Right renal cortex interstitium (tissue), 3 donors: ENCODE data around the gene MAPRE2. TPM values are rescaled to one million over a fixed set of nuclear protein-coding genes. Genes with fewer than 3 reads are reported as not detected.

Experiments
- DNase-seq, 3 donors: peaks; one replicate each; pipeline ENCODE4 v3.0.0-alpha.2; 2013; ENCODE audit warnings: low read depth in 3 of 3, low spot score in 2 of 3
- polyA plus RNA-seq, 3 donors: library from polyadenylated mRNA; unstranded; fragments of 120-200 nt; gene quantifications; one replicate each; pipeline ENCODE4 v1.2.1, GENCODE V29; 2013; ENCODE audit not compliant: insufficient read length in 3 of 3

The MAPRE2 gene
- polyA plus RNA-seq, 3 donors = 28.5 to 33.4 (median 33.3) TPM

DNA sequence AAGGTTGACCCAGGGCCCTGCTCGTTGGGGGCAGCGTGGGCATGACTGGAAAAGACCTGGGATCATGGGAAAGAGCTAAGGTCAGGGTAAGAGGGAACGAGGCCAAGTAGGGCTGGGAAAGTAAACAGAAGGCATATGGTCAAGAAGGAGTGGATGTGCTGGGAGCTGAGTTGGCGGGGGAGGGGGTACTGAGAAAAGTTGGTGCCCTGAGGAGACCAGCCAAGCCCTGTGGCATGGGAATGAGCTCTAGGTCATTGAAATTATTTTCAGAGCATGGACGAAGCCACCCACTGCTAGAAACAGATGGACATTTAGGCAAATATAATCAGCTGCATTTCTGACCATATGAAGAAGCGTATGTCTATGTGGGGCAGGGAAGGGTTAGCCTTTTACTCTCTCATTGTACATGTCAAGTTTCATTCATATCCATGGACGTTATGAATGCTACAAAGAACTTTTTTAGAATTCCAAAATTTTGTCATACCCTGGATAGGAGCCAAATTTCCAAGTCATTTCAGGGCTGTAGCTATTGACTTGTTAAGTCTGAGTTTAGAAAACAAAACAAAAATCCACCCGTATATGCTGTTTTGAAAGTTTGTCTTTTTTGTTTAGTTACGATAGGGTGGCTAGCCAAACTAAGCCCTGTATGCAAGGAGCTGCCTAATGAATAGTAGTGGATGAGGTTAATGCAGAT lies 19.1 kb downstream of the MAPRE2 start:
- DNase-seq = no peak

DNA sequence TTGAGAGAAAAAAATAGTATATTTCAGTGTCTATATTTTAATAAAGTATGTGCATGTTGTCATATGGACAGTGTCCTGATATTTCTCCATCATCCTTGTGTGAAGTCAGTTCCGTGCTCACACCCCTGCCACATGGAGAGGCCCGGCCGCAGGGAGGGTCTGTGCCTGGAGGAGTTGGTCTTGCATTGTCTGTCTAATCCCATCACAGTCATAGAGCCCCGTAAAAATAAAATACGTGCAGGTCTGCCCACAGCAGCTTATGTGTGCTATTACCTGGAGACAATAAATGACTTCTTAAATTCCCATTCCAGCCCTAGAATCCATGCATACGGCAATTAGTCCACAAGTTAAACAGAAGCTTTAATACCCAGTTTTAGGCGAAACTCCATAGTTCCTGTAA lies 20.1 kb downstream of the MAPRE2 start:
- DNase-seq = no peak

DNA sequence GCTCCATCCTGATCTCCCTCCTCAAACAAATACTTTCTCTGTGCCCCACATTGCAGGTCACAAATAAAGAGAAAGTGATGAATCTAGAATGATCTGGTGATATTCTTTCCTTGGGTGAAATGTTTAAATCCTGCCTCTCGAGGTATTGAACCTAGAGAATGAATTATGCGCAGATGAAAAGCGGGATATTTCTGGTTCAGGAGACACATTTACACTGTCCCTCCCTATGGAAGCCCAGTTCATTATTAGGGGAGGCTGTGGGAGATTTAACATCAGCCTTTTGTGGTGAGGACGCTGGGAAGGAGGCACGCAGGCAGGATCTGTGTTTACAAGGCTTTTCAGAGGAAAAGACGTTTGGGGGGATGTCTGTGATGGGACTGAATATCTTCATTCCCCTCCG lies 20.6 kb downstream of the MAPRE2 start:
- DNase-seq = no peak

DNA sequence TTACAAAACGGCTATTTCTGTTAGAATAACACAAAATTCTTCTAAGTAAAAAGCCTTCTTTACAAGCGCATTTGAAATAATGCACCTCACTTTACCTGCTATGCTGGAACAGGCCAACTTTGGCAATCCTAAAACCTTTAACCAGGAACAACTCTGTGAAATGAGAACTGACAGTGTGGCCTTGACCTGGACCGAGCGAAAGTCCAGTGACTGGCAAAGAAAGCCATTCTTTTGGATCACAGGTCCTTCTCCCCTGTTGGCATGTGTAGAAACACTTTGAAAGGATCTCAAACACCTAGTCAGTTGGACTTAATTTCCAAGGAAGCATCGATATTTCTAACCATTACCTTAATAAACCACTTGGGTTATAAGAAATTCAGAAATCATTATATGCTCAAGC lies 21.2 kb downstream of the MAPRE2 start:
- DNase-seq = no peak

DNA sequence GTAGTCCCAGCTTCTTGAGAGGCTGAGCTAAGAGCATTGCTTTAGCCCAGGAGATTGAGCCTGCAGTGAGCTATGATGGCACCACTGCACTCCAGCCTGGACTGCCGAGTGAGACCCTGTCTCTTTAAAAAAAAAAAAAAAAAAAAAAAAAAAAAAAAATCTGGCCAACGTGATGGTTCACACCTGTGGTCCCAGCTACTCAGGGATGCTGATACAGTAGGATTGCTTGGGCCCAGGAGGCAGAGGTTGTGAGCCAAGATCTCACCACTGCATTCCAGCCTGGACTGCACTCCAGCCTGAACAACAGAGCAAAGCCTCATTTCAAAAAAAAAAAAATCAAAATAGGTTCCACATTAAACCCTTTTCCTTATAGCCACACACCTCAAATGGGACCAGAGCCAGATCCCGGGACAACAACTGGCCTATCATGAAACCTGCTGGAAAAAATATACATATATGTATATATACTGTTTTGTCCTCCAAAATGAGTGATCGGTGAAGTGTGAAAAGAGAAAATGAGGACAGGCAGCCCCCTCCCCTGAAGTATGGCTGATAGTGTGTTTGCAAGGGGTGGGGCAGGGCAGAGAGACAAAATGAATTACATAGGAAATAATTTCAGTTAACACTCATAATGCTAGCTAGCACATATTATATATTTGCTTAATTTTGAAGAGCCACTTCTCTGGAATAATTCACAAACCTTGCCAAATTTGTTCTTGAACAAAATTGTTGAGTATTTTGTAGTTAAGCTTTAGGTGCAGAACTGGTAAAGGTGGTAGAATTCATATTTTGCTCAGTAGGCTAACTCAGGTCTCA lies 22.9 kb downstream of the MAPRE2 start:
- no peak for DNase-seq

DNA sequence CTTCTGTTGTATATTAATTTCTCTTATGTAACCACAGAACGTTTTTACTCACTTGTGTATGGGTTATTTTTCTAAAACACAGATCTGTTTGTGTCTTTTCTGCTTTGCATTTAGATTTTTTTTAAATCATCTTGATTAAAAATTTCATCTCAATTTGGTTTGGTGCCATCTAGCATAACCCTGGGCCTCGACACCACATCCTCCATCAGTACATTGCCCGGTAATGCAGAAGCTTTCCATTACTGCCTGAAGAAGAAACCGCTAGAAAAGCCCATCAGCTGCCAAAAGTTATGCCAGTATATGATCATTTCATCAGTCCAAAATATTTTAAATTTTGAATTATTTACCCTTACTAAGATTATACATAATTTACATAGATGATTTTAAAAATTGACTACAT lies 26.2 kb downstream of the MAPRE2 start:
- no peak for DNase-seq

DNA sequence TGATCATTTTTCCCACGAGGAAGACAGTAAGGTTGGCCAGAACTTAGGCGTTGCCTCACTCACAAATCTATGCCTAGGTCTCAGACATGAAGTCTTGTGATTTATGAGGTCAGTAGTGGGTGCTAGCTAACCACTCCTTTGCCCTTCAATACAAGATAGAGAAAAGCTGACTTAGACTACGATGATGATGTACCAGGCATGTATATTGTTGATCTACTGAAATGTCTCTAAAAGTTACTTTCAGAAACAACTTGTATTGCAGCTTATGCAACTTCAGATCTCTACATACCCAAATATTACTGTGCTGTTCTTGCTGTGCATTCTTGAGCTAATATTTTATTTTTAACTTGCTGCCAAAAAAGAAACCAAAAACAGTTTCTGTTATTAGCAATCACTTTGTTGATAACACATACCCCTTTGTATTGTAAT lies 30.6 kb downstream of the MAPRE2 start:
- no peak for DNase-seq

DNA sequence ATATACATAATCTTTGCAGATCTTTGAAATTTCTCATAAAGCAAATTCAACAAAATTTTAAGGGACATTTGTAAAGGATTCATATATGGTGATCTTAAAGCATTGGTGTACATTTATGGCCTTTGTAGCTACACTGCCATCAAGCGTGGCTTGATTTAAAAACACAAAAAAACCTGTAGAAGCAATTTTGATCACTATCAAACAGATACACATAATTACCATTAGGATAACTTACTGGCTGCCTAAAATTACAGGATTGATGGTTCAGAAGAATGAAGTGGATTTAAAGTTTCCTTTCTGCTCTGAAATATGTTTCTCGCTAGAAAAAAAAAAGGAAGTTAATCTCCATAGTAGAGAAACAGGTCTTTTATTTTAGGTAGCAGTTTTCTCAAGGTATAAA lies 31.4 kb downstream of the MAPRE2 start:
- DNase-seq = no peak

DNA sequence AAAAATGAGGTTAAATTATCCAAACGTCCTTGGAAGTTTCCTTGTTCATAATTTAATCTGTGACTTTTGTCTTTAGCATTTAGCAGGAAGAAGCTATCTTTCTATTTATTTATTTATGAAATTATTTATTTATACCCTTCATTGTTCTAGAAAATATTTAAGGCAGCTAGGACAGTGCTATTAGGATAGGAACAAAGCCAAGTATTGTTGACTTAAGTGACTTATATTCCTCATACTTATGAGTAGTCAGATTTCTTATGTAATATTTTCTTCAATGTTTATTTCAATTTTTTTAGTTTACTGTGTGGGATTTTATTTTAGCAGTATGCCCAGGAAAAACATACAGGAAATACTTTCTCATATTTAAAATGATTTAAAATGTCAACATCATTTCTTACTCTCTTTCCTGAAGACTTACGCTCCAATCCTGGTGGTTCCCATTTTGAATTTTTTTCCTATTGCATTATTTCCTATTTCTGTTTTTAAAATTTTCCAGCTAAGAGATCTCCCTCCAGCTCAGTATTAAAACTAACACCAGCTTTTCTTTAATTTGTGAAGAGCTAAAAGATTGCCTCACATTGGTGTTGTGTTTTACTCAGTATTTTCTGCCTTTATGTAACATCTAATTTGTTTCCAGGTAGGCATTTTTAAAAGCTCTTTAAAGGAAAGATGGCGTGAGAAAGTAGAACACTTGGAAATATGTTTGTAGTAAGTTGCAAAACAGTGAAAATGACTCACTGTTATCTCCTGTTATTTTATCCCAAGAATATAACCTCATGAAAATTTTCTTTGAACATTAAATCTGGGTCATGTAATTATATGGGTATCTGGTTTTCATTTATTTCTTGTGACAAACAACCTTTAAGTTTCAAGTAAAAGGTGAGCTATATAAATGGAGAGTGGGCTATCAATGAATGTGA lies 32.2 kb downstream of the MAPRE2 start:
- DNase-seq = no peak

DNA sequence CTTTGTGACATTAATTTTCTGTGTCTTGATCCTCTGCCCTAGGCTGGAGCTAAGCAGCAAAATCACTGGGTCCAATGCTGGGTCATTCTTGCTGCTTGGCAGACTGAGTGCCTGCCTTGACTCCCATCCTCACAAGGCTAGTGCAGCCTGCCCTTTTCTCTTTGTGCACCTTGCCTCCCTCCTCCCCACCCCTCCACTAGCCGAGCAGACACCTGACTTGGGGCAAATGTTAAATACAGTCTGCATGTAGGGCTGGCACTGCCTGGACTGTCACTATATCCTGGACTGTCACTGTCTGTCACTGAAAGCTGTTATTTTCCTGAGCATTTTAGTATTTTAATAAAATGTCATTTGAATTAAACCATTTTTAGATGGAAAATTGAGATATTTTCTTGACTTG lies 33.4 kb downstream of the MAPRE2 start:
- DNase-seq = no peak

DNA sequence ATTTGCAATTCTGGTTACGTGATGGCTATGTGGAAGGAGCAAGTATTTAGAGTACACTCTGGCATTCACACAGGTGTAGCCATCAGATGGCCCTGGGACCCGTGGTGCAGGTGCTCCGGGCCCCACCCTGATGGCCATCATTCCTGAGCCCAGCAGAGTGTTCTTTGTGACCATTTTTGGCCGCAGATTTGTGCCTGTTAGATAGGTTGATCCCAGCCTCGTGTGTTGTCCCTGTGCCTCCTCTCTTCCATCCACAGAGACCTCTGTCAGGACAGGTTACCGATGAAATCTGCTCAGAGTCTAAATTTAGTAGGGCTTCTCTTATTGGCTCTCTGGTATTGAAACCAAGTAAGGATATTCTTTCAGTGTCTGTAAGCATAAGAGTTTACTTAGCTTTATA lies 33.9 kb downstream of the MAPRE2 start:
- no peak for DNase-seq

DNA sequence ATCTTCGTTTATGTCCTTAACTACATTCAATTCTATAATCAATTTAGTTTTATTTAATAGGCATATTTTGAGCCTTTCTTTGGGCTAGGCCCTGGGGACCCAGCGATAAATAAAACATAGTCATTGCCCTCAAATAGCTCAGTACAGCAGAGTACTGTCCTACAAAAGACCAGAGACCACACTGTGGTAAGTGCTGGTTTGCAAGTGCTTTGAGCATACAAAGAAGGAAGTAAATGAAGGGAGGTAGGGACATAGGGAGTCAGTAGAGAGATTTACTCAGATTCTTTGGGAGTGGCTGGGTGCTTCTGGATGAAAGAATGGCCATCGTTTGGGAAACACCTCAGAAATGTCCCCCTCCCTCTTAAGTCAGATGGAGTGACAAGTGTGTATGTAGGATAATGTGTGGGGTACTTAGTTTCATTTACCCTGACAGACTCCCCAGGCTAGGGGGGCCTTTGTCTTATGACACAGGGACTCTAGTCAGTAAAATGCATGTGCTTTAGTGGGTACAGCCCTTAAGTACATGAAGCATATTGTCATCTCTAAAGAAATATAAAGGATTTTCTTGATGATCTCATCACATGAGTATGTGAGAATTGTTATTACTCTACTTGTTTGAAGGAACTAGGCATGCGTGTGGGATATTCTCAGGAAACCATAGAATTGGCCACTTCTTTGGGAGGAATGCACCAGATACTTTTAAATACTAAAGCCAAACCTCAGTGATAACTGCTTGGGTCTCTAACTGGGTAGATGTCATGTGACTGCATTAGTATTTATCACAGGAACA lies 35.1 kb downstream of the MAPRE2 start:
- DNase-seq = no peak

DNA sequence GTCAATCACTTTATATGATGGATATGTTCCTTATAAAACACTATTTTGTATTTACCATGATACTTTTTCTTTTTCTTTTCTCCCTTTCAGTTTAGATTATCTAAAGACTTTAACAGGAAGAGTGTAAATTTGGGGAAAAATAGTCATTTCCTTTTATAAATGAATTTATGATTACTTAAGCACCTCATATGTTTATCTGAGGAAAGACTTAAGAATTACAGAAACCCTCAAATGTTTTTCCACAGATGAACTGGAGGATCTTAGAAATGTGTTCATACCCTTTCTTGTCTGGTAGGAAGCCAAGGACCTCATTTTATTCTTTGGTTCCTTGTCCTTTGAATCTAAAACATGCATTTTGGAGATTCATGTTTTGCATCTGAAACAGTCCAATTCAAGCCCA lies 36.7 kb downstream of the MAPRE2 start:
- DNase-seq = no peak

DNA sequence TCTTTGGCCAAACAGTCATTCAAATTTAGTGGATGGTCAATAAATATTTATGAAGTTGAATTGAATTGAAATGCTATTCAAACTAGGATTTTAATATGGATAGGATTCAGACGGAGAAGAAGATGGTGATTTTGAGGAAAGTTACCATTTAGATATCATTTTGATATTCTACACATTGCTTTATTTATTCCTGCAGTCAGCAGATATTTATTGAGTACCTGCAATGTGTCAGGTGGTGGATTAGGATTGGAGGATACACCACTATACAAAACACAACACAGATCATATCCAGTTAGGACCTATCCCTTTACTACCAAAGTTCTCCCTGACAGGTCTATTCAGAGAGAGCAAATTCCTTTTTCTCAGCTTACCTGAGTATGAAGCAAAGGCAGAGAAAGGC lies 38.8 kb downstream of the MAPRE2 start:
- no peak for DNase-seq

DNA sequence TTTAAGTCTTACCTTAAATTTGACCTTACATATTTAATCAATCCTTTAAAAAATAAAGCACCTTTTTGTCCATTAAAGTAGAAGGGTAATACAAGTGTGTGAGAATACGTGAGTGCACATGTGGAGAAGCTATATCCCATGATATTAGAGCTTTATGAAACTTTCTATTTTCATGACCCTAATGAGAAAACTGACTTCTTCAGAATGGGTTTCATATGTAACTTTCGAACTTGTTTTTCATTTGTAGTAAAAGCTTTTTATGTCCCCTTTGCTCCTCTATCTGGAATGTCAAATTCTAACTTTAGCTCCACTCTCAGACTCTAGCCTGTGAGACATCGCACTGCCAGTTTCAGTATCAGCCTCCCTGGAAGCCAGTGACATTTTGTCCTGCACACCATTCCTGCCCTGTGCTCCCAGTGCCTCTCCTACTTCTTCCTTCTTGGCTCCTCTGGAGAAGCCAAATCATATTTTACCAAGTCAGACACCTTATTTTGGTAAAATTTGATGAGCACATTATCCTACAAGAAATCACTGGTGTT lies 42.0 kb downstream of the MAPRE2 start:
- DNase-seq = no peak

DNA sequence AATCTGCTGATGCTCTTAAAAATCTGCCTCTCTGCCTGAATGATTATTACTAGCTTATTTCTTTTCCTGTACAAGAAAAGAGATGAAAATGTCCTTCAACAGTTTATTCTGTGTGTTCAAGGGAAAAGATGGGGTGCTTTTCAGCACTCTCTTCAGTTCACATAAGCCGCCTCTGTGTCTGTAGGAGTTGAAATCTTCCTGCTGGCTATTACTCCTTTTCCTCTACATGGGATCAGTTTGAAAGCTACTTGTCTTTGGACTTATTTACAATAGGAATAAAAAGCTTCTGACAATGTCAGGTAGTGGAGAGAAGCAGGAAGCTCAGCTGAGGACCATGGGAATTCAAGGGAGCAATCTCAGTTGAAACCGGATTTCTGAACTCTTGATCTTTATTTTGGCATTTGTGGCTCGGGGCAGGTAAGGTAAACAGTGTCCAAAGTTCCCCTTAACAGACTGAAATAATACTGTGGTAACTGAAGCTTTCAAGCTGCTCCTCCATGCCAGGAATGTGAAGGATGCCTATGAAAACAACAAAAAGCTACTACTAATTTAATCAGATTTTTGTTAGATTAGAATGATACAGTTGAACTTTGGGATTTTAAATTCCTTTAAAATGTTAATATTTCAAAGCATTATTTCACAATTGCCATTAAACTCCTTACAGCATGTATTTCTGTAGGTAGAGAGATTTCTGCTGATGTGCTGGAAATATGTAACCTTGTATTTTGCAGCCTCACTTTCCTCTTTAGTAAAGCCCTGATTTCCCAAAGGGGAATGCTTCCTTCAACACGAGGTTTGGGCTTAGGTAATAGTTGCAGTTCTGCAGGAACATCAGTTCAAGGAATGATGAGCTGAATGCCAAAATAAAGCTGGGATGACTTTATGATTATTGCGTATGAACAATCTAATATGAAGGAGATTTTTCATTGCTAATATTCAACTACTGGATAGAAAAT lies 43.6 kb downstream of the MAPRE2 start:
- DNase-seq = no peak

DNA sequence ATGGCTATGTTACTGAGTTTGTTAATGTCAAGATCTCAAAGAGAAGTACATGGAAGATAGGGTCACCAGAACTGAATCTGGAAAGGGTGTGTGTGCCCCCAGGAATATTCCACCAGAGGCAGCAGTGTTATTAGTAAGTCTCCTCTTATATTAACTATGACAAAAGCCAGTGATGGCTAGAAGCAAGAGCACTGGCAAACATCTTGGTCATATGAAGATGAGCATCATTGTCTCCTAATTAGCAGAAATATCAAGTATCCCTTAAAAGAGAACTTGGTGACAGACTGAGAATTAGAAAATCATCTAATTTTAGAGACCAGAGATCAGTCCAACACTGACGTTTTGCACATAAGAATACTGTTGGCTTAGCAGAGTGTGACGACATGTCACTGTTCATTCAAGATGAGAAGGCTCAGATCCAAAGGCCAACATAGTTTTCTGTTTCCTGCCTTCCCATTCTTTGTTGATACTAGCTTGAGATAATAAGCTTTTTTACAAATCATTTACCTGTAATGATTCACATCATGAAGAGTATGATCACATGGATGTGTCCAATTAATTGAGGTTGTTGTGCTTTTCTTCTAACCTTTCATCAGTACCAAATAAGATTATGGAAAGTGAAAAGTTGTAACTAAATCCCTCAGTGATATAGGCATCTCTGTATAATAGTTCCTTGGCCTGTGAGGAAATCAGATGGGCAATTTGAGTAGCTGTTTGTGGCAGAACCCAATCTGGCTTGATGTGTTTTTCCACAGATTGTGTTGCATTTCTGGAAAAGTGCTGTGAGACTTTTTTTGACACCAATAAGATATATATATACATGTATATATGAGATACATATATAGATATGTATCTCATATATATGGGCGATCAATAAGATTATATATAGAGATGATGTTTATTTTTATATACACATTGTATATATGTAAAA lies 44.5 kb downstream of the MAPRE2 start:
- no peak for DNase-seq

DNA sequence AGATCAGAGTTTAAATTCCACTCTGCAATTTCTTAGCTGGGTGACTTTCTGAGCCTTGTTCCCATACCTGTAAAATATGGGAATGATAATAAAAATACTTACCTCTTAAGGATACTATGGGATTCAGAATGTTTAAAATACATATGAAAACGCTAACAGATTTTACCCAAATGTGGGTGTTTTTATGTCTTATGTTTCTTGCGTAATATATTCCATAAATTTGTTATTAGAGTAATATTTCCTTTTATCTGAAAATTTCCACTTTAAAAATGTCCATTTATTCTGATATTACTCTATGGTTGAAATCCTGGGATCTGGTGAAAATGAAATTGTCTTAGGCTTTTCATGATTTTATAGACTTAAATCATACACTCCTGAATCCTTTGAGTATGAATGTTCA lies 45.5 kb downstream of the MAPRE2 start:
- DNase-seq = no peak
